Parathyroid adenoma (tissue), 2 donors: Measurements from ENCODE around the gene DYNLL2.

Source experiments
- H2AFZ ChIP-seq: fragments of 300-600 bp; sonication (generic); one replicate; pipeline ENCODE4 v1.7.0; 2017; ENCODE audit warnings: antibody characterized with exemption, mild to moderate bottlenecking
- H3K27ac ChIP-seq: fragments of 300-600 bp; sonication (generic); one replicate; pipeline ENCODE4 v1.7.0; 2017
- H3K27me3 ChIP-seq: fragments of 300-600 bp; sonication (generic); one replicate; pipeline ENCODE4 v1.7.0; 2017; ENCODE audit warnings: low read length; ENCODE audit not compliant: control insufficient read depth, insufficient read depth
- H3K36me3 ChIP-seq: fragments of 300-600 bp; sonication (generic); one replicate; pipeline ENCODE4 v1.7.0; 2017; ENCODE audit warnings: low read length; ENCODE audit not compliant: control insufficient read depth, insufficient read depth
- H3K4me1 ChIP-seq: fragments of 300-600 bp; sonication (generic); one replicate; pipeline ENCODE4 v1.7.0; 2017; ENCODE audit warnings: control low read depth
- H3K4me2 ChIP-seq: fragments of 300-600 bp; sonication (generic); one replicate; pipeline ENCODE4 v1.7.0; 2017; ENCODE audit warnings: low read length
- H3K4me3 ChIP-seq: fragments of 300-600 bp; sonication (generic); one replicate; pipeline ENCODE4 v1.7.0; 2017; ENCODE audit warnings: low read depth, low read length
- H3K79me2 ChIP-seq: fragments of 300-600 bp; sonication (generic); one replicate; pipeline ENCODE4 v1.7.0; 2017; ENCODE audit warnings: control low read depth
- H3K9ac ChIP-seq: fragments of 300-600 bp; sonication (generic); one replicate; pipeline ENCODE4 v1.7.0; 2017; ENCODE audit warnings: mild to moderate bottlenecking
- H3K9me3 ChIP-seq: fragments of 300-600 bp; sonication (generic); one replicate; pipeline ENCODE4 v1.7.0; 2017; ENCODE audit warnings: low read length; ENCODE audit not compliant: control insufficient read depth
- CTCF ChIP-seq: fragments of 300-600 bp; sonication (generic); IDR thresholded peaks from one replicate; pipeline ENCODE4 v1.7.0; 2017; ENCODE audit warnings: antibody characterized with exemption, mild to moderate bottlenecking
- donor health status: primary hyperparathyroidism.

DYNLL2 gene

DNA sequence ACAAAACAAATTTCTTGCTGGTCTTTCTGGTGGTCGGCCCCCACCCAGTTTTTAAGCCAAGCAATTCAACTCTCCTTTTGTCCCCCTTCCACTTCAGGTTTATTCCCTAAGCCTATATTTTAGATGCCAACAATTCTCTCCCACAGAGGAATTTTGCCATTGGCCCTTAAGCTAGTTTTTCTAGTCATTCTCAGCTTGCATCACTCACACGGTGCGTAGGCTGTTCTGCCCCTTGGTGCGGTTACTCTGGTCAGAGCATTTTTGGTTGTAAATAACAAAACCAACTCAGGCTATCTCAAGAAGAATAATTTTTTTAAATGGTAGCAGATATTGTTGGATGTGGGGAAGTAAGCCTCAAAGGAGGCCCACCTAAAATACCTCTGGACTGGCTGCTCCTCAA, 33.7 kb upstream of the DYNLL2 start:
- no peaks in the 10 kb centered on the region for H3K4me1 ChIP-seq
- H3K9me3 ChIP-seq, result no peaks in the 10 kb centered on the region
- H3K36me3 ChIP-seq, result no peaks in the 10 kb centered on the region
- TF ChIP-seq CTCF, result no peak
- no peak overlapping the region for H3K27ac ChIP-seq
- no peak overlapping the region for H2AFZ ChIP-seq
- H3K4me2 ChIP-seq, result no peak overlapping the region
- no peak overlapping the region for H3K9ac ChIP-seq
- no peaks in the 10 kb centered on the region for H3K79me2 ChIP-seq
- H3K27me3 ChIP-seq, result no peaks in the 10 kb centered on the region
- H3K4me3 ChIP-seq, result no peak overlapping the region

DNA sequence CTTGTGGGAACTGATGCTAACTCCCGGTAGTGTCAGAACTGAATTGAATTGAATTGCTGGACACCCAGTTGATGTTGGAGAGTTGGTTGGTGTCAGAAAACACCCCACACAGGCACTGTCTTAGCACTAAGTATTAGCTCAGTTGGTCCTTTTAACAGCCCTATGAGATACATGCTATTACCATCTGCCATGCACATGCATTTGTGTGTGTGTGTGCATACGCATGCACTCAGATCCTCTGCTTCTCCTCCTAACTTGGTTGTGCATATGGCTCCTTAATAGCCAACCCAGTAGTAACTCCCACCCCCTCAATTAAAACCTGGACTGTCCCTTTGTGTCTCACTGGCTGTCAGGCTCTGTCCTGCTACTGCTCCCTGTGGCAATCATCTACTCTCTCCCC, 32.3 kb upstream of the DYNLL2 start:
- H2AFZ ChIP-seq, result no peak overlapping the region
- no peak overlapping the region for H3K4me2 ChIP-seq
- H3K9ac ChIP-seq, result no peak overlapping the region
- H3K36me3 ChIP-seq, result no peaks in the 10 kb centered on the region
- TF ChIP-seq CTCF, result no peak
- no peaks in the 10 kb centered on the region for H3K27me3 ChIP-seq
- H3K4me1 ChIP-seq, result no peaks in the 10 kb centered on the region
- H3K9me3 ChIP-seq, result no peaks in the 10 kb centered on the region
- H3K79me2 ChIP-seq, result no peaks in the 10 kb centered on the region
- H3K27ac ChIP-seq, result no peak overlapping the region
- no peak overlapping the region for H3K4me3 ChIP-seq

- Histone ChIP-seq H3K27me3 (no peaks in the 10 kb centered on the region), H3K4me2 (no peak overlapping the region), H3K4me3 (no peak overlapping the region), H2AFZ (no peak overlapping the region), H3K27ac (no peak overlapping the region), H3K4me1 (no peaks in the 10 kb centered on the region), H3K9ac (no peak overlapping the region), H3K79me2 (no peaks in the 10 kb centered on the region), H3K9me3 (no peaks in the 10 kb centered on the region), H3K36me3 (no peaks in the 10 kb centered on the region)
- TF ChIP-seq CTCF, result no peak
Observed at GRCh38 chr17:58051468-58051867, 31.8 kb upstream of the DYNLL2 start.

DNA sequence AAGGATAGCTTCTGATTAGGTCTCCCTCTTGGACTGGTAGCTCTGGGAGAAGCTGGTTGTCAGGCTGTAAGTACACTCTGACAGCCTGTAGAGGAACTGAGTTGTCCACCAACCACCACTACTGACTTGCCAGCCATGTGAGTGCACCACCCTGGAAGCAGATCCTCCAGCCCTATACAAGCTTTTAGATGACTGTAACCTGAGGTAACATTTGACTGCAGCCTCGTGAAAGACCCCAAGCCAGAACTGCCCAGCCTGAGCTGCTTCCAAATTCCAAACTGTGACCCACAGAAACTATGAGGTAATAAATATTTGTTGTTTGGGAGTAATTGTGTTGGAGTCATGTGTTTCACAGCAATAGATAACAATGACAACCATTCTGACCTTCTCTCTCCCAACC, 30.8 kb upstream of the DYNLL2 start:
- Histone ChIP-seq H3K27ac (no peak overlapping the region), H2AFZ (no peak overlapping the region), H3K9me3 (no peaks in the 10 kb centered on the region), H3K36me3 (no peaks in the 10 kb centered on the region), H3K4me2 (no peak overlapping the region), H3K9ac (no peak overlapping the region), H3K4me3 (no peak overlapping the region), H3K27me3 (no peaks in the 10 kb centered on the region), H3K4me1 (no peaks in the 10 kb centered on the region), H3K79me2 (no peaks in the 10 kb centered on the region)
- TF ChIP-seq CTCF, result no peak

- no peaks in the 10 kb centered on the region for H3K4me1 ChIP-seq
- no peak overlapping the region for H2AFZ ChIP-seq
- no peaks in the 10 kb centered on the region for H3K9me3 ChIP-seq
- H3K27me3 ChIP-seq, result no peaks in the 10 kb centered on the region
- no peak overlapping the region for H3K27ac ChIP-seq
- H3K4me2 ChIP-seq, result no peak overlapping the region
- no peak for TF ChIP-seq CTCF
- H3K9ac ChIP-seq, result no peak overlapping the region
- H3K4me3 ChIP-seq, result no peak overlapping the region
- no peaks in the 10 kb centered on the region for H3K79me2 ChIP-seq
- no peaks in the 10 kb centered on the region for H3K36me3 ChIP-seq
Observed at GRCh38 chr17:58052945-58053715, 30.1 kb upstream of the DYNLL2 start.
